Stimulated activated CD8-positive, alpha-beta memory T cell treated with anti-CD3 and anti-CD28 coated beads, Interleukin-12 subunit alpha, Interleukin-12 subunit beta, amount 100 ng/mL, for 24 hours (primary cell): ENCODE results near the gene SPRED3.
A peak's percentile ranks its signal among the peaks of the same experiment; 100 is the strongest.

Experiments
- DNase-seq: peaks from one replicate; pipeline ENCODE4 v3.0.0-alpha.2; 2020; ENCODE audit errors: extremely low read depth

SPRED3 gene

DNA sequence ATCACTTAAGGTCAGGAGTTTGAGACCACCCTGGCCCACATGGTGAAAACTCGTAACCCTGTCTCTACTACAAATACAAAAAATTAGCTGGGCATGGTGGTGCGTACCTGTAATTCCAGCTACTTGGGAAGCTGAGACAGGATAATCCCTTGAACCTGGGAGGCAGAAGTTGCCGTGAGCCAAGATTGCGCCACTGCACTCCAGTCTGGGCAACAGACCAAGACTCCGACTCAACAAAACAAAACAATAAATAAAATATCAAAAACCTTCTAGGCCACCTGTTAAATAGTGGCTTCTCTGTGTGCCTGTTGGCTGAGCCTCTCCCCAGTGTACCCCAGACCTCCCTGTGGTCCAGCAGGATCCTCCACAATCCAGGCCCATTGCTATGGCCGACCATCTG, 17.4 kb upstream of the SPRED3 start:
- no peak for DNase-seq

DNA sequence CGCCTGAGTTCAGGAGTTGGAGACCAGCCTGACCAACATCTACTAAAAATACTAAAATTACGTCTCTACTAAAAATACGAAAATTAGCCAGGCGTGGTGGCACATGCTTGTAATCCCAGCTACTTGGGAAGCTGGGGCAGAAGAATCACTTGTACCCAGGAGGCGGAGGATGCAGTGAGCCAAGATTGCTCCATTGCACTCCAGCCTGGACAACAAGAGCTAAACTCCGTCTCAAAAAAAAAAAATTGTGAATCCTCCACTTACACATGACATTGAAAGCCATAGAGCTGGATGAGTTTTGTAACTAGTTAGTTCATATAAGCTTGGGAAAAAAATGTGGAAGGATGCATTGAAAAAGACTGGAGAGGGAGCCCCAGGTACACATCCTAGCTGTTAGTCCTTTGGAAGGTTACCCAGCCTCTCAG, 14.6 kb upstream of the SPRED3 start:
- DNase-seq: no peak

GRCh38 chr19:38374332-38375097, 14.0 kb upstream of the SPRED3 start, which contains the start of gene PSMD8:
Gene PSMD8, plus strand, starts transcription at chr19:38374571. Its CDS starts 31 bp downstream, at chr19:38374602.
- DNase-seq: peak; percentile 94

DNA sequence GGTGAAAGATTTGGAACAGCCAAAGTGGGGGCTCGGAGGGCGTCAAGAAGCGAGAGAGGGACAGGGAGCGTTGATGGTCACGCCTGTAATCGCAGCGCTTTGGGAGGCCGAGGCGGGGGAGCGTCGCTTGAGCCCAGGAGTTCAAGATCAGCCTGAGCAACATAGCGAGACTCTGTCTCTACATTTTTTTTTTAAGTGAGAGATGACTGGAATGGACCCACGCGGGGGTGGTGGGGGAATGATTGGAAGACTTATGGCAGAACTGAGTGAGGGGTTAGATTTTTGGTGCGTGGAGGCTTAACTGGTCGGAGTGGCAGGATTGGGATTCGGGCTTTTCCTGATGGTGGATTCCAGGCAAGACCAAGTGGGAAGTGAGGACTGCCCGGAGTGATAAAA, 13.4 kb upstream of the SPRED3 start:
- DNase-seq: no peak

- DNase-seq: no peak
Observed at GRCh38 chr19:38375748-38376147, 12.7 kb upstream of the SPRED3 start.

GRCh38 chr19:38376576-38376975, 11.9 kb upstream of the SPRED3 start:
- no peak for DNase-seq

DNA sequence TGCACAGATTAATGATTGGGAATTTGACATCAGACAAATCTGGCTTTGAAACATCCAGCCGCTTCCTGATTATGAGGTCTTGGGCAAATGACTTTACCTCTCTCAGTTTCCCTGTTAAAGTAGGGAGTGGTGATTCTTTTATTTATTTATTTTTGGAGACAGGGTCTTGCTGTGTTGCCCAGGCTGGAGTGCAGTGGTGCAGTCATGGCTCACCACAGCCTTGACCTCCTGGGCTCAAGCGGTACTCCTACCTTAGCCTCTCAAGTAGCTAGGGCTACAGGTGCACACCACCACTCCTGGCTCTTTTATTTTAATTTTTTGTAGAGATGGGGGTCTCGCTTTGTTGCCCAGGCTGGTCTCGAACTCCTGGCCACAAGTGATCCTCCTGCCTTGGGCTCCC, 11.4 kb upstream of the SPRED3 start:
- DNase-seq: no peak

DNA sequence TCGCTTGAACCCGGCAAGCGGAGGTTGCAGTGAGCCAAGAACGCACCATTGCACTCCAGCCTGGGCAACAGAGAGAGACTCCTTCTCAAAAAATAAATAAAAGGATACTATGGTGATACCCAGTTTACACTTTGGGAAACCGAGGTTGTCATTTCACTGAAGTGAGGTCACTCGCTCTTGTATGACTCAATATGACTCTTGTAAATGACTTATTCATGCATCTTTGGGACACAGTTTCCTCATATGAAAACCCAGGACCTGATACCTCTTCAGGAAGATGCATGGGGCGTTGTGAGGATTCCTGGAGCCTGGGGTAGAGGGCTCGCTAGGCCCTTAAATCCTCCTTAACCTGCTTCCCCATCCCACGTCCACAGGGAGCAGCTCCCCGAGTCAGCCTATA, 9.6 kb upstream of the SPRED3 start:
- no peak for DNase-seq

DNA sequence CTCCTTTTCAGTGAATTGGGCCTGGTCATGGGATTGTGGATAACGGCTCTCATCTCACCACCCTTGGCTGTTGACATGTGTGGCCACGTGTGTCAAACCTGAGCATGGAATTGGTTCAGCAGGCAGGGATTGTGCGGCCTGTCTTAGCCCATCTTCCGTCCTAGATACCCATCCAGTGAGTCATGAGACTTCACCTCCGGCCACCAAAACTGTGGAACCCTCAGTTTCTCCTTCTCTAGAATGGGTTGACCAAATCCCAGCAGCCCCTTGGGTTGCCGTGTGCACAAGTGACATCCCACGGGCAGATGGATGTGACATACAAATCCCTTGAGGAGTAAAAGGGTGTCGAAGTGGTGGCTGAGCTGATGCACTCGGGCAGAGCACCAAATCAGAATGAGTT, 7.4 kb upstream of the SPRED3 start:
- no peak for DNase-seq

DNA sequence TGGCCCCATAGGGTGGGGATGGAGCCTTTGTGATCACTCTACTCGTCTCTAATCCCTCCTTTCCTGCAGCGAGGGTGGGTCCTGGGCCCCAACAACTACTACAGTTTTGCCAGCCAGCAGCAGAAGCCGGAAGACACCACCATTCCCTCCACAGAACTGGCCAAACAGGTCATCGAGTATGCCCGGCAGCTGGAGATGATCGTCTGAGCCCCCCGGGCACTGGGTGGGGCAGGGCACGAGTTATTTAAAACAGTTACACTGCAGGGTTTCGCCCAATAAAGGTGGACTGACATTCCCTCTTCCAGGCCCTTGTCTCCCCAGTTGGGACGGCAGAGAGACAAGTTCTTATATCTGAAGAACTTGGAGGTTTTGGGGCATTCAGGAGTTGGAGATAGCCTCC, 5.3 kb upstream of the SPRED3 start:
- no peak for DNase-seq

DNA sequence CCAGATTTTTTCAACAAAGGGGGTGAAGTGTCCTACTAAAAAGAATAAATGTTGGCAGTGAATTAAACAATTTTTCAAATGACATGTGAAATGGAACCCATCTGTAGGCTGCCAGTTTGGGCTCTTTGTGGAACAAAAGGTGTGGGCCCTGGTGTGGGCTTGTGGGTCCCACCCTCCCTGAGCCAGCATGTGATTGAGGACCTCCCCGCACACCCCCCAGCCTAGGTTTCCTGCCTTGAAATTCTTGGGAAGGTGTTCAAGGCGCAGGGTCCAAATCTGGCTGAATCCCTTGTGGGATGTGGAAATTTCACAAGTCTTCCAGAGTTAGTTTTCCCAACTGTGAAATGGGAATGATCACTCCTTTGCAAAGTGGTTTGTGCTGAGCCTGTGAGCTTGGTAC, 4.8 kb upstream of the SPRED3 start:
- DNase-seq: no peak

GRCh38 chr19:38384209-38385027, 4.1 kb upstream of the SPRED3 start:
- no peak for DNase-seq

GRCh38 chr19:38385057-38385803, 3.3 kb upstream of the SPRED3 start:
- DNase-seq: no peak

DNA sequence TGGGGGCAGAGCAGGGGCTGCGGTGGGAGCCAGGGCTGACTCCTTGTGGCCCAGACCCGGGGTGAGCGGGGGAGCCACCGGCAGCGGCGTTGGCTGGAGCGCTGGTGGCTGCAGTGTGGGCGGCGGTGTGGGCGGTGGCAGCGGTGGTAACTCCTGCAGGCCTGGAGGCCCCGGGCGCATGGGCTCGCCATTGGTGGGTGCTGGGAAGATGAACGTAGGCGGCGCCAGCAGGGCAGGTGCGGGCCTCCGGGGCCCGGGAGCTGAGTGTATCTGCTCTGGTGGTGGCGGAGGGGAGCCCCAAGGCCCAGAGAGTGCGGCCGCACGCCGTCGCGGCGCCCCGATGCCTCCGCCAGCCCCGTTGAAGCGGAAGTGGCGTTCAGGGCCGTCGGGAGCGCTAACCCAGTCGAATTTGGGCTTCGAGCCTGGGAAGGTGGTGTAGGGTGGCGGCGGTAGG, 2.7 kb upstream of the SPRED3 start:
- no peak for DNase-seq

DNA sequence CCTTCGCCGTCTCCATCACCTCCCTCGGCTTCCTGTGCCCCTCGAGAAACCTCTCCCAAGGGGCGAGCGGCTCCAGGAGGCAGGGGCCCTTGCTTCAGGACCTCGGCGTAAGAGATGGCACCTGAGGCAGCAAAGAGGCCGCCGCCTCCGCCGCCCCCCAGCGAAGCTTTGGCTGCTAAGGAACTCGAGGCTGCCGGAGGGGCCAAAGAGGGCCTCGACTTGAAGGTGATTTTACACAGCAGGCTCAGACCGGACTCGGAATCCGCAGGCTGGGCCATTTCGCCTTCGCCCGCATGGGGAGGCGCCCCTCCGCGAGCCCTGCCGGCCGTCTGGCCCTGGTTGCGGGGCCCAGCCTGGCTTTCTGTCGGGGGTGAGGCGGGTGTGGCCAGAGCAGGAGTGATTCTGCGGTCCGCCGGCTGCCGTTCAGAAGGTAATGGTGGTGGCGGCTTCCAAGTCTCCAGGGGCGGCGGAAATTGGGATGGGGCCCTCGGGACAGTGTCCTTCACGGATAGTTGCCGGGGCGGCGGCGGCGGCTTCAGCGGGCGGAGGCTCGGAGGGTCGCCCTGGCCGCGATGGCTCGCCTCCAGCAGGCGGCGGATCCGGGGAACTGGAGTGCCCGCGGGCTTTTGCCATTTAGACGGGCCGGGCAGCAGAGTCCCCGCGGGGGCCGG, 2.1 kb upstream of the SPRED3 start:
- DNase-seq: no peak

GRCh38 chr19:38386971-38387549, 1.4 kb upstream of the SPRED3 start:
- DNase-seq: no peak

GRCh38 chr19:38387550-38388348, 748 bp upstream of the SPRED3 start, which contains the start of gene GGN:
Gene GGN, minus strand, starts transcription at chr19:38388034. Its CDS starts 773 bp downstream, at chr19:38387261.
- peak; percentile 51 for DNase-seq

GRCh38 chr19:38389101-38389925, 816 bp downstream of the SPRED3 start:
- DNase-seq: no peak
